T1000 (cell line): Measurements from ENCODE around the gene RNASE13.
A peak's percentile ranks its signal among the peaks of the same experiment; 100 is the strongest.

ENCODE experiments used
- DNase-seq: peaks from one replicate; lab custom pipeline; 2025; ENCODE audit warnings: mixed read lengths; lab: John Stamatoyannopoulos, UW

The RNASE13 gene

GRCh38 chr14:21063479-21063878, 28.9 kb upstream of the RNASE13 start:
- DNase-seq = peak; percentile 24

GRCh38 chr14:21061347-21061668, 26.7 kb upstream of the RNASE13 start:
- no peak for DNase-seq

GRCh38 chr14:21060614-21061346, 26.2 kb upstream of the RNASE13 start:
- no peak for DNase-seq

- no peak for DNase-seq
These were observed 25.4 kb upstream of the RNASE13 start for GRCh38 chr14:21059842-21060613.

- no peak for DNase-seq
These were observed 24.3 kb upstream of the RNASE13 start for GRCh38 chr14:21058903-21059302.

GRCh38 chr14:21057803-21058675, 23.4 kb upstream of the RNASE13 start, which contains the start of gene RNASE8:
Gene RNASE8, plus strand, starts transcription at chr14:21057822. Its CDS starts 71 bp downstream, at chr14:21057893.
- no peak for DNase-seq

GRCh38 chr14:21056520-21057163, 22.0 kb upstream of the RNASE13 start:
- no peak for DNase-seq

GRCh38 chr14:21055432-21056117, 21.0 kb upstream of the RNASE13 start:
- no peak for DNase-seq

- DNase-seq = no peak
These were observed 20.1 kb upstream of the RNASE13 start for GRCh38 chr14:21054768-21055145.

- DNase-seq = no peak
These were observed 19.6 kb upstream of the RNASE13 start for GRCh38 chr14:21054123-21054767.

- DNase-seq = no peak
These were observed 18.8 kb upstream of the RNASE13 start for GRCh38 chr14:21053184-21054122.

GRCh38 chr14:21050597-21050996, 16.0 kb upstream of the RNASE13 start:
- no peak for DNase-seq

- no peak for DNase-seq
These were observed 14.7 kb upstream of the RNASE13 start for GRCh38 chr14:21049271-21049673.

- no peak for DNase-seq
These were observed 14.0 kb upstream of the RNASE13 start for GRCh38 chr14:21048638-21049037.

- no peak for DNase-seq
These were observed 12.8 kb upstream of the RNASE13 start for GRCh38 chr14:21047378-21047781.

GRCh38 chr14:21043974-21044618, 9.5 kb upstream of the RNASE13 start:
- no peak for DNase-seq

- no peak for DNase-seq
These were observed 8.9 kb upstream of the RNASE13 start for GRCh38 chr14:21043387-21043973.

- no peak for DNase-seq
These were observed 8.3 kb upstream of the RNASE13 start for GRCh38 chr14:21042918-21043317.
